ENCODE measurements around the gene TSPAN16.

- TF ChIP-seq CTCF (IDR thresholded peaks at IDR 0.05) (no peak), POLR2A (IDR thresholded peaks at IDR 0.05) (no peak)
These were observed 34.5 kb upstream of the TSPAN16 start for GRCh38 chr19:11261431-11261970.
